Fibroblast of villous mesenchyme (primary cell): ENCODE data around the gene CEACAM1. TPM values are rescaled to one million over a fixed set of nuclear protein-coding genes. Genes with fewer than 3 reads are reported as not detected.

Experiments
- DNase-seq: peaks from one replicate; pipeline ENCODE4 v3.0.0-alpha.2; 2010; ENCODE audit warnings: low read depth
- H3K4me3 ChIP-seq: 2 replicates; pipeline ENCODE4 v1.5.1; 2011; ENCODE audit warnings: low read depth, mild to moderate bottlenecking, low read length
- total RNA-seq: library from RNA; depleted of rRNA; stranded (reverse); fragments of >200 nt; gene quantifications from 2 replicates; pipeline ENCODE4 v1.2.3, GENCODE V29; 2012
- TF ChIP-seq, protein P1 (sequence below): IDR thresholded peaks from 2 replicates; pipeline ENCODE4 v1.5.1; 2012; ENCODE audit warnings: low read depth, mild to moderate bottlenecking, low read length; ENCODE audit not compliant: insufficient read depth

Gene CEACAM1
- total RNA-seq, 1 donor: under 0.01 TPM

DNA sequence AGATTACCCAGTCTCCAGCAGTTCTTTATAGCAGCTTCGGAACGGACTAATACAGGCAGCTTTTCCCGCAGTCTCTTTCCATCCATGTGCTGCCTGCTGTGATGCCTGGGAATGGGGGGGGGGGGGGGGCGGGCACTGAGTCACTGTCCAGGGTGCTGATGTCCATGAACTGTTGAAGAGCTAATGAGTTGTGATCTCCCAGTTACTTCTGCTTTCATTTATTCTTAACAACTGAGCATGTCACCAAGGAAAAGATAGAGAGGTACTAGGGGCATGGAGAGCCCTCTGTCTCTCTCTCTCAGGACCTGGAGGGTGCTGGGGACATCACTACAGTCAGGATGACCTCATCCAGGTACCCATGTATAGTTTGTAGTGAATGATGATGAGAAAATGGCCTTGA is 20.3 kb upstream of the CEACAM1 start:
- no peak overlapping the region for H3K4me3 ChIP-seq
- no peak for DNase-seq
- TF ChIP-seq, protein P1, sequence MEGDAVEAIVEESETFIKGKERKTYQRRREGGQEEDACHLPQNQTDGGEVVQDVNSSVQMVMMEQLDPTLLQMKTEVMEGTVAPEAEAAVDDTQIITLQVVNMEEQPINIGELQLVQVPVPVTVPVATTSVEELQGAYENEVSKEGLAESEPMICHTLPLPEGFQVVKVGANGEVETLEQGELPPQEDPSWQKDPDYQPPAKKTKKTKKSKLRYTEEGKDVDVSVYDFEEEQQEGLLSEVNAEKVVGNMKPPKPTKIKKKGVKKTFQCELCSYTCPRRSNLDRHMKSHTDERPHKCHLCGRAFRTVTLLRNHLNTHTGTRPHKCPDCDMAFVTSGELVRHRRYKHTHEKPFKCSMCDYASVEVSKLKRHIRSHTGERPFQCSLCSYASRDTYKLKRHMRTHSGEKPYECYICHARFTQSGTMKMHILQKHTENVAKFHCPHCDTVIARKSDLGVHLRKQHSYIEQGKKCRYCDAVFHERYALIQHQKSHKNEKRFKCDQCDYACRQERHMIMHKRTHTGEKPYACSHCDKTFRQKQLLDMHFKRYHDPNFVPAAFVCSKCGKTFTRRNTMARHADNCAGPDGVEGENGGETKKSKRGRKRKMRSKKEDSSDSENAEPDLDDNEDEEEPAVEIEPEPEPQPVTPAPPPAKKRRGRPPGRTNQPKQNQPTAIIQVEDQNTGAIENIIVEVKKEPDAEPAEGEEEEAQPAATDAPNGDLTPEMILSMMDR: no peak

DNA sequence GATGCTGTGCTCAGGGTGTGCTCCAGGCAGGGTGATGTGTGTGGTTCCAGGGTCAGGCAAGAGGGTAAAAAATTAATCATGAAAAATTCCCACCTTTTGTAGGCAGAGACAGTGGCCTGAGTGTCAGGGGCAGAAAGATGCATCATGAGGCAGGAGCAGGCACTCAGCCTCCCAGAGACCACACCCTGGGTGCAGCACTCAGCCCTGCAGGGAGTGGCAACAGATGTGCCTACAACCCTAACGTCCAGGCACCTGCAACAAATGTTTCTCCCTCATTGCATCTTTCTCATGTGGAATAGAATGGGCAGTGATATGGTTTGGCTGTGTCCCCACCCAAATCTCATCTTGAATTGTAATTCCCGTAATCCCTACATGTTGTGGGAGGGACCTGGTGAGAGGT is 19.6 kb upstream of the CEACAM1 start:
- DNase-seq: no peak
- H3K4me3 ChIP-seq: no peak overlapping the region
- TF ChIP-seq, protein P1: no peak

DNA sequence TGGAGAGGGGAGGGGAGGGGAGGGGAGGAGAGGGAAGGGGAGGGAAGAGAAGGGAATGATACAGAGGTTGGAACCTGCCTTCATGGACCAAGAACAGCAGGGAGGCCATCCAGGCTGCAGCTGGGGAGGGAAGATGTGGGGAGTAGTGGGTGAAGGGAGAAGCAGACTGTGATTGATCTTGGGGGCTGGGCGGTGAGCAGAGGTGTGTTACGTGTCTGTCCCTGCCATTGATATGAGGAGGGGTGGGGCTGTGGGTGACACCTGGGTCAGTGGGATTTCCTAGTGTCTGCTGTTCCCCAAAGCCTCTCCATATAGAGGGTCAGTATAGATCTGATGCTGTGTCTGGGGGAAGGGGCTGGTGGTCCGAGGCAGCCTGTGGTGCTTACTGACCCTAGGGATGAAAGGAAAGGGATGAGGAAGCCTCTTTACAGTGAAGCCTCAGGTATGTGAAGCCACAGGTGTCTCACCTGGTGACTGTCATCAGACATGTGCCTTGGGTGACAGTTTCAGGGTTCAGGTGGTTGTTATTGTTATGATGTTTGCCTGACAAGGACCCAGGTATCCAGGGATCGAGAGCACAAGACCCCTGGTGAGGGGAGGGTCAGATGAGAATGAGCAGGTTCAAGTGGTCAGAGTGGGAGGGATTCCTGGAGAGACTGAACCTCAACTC is 18.7 kb upstream of the CEACAM1 start:
- H3K4me3 ChIP-seq: no peak overlapping the region
- DNase-seq: no peak
- TF ChIP-seq, protein P1: no peak

DNA sequence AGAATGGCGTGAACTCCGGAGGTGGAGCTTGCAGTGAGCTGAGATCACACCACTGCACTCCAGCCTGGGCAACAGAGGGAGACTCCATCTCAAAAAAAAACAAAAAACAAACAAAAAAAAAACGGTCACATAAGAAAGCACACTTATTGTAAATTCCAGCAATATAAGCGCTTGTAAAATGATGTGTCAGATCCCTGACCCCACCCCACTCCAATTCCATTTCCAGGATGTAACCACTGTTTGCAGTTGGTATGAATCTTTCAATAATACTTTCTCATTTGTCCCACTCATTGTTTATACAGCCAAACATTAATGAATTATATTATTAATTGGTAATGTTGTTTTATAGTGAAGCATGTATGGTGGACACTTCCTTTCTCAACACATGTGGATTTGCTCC is 15.9 kb upstream of the CEACAM1 start:
- H3K4me3 ChIP-seq: no peak overlapping the region
- DNase-seq: no peak
- TF ChIP-seq, protein P1: no peak

DNA sequence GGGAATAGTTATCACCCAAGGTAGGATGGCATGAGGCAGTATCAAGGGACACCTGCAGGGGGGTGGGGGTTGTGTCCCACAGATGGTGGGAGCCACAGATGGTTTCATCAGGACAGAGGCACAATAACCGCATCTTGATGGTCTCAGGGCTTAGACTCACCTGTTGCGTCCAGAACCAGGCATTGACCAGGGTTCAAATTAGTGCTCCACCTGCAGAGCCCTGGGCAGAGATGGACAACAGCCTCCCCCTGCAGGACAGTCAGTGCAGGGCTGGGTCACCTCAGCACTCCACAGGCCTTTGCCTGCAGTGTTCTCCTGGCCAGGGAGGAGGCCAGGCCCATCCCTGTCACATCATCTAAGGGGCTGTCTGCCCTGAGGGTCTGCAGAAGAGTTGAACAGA is 14.5 kb upstream of the CEACAM1 start:
- TF ChIP-seq, protein P1: no peak

DNA sequence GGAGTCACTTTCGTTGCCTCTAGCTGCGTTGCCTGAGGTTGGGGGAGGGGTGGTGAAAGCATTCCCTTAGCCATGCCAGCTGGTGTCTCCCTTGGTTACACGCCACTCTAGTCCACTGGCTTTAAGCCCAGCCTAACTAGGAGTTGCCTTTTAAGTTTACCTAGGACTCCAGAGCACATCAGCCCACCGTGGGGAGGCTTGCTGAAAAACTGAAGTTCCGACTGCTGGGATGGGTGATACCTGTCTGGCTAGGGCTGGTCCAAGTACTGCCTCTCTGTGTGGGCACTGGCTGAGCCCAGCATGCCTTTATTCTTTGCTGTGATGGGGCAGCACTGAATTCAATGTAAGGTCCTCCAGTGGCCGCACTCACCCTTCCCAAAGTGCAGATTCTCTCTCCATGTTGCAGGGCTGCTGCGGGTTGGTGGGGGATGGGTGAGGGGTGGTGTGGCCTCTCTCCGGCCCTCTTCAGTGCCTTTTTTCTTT is 11.8 kb upstream of the CEACAM1 start:
- no peak for DNase-seq
- TF ChIP-seq, protein P1: no peak
- H3K4me3 ChIP-seq: no peak overlapping the region

More for the DNA sequence above, 14.5 kb upstream of the CEACAM1 start:
- no peak for DNase-seq
- H3K4me3 ChIP-seq: no peak overlapping the region
